GM23248 (cell line): ENCODE data around the gene SPRTN.

Source experiments
- EZH2 ChIP-seq: fragments of 200-600 bp; sonication (generic); IDR thresholded peaks from 2 replicates; pipeline ENCODE4 v1.6.1; 2018; ENCODE audit warnings: antibody characterized with exemption, mild to moderate bottlenecking; ENCODE audit not compliant: insufficient read depth, poor library complexity, severe bottlenecking
- EZH2phosphoT487 ChIP-seq: fragments of 200-600 bp; sonication (generic); IDR thresholded peaks from 2 replicates; pipeline ENCODE4 v1.6.1; 2018; ENCODE audit warnings: antibody characterized with exemption, moderate library complexity, mild to moderate bottlenecking, low read depth; ENCODE audit not compliant: insufficient read depth

- TF ChIP-seq EZH2 (no peak), EZH2phosphoT487 (no peak)
These were observed 66.2 kb downstream of the SPRTN start for GRCh38 chr1:231404318-231404717.
